Right forelimb (tissue), 1 donor: ENCODE data around the gene SMARCC1.

Source experiments
- DNase-seq: peaks from one replicate; pipeline ENCODE4 v3.0.0-alpha.2; 2018

SMARCC1 gene

GRCh38 chr3:47692158-47692557 lies 89.5 kb downstream of the SMARCC1 start:
- DNase-seq, result no peak

GRCh38 chr3:47688488-47688887 lies 93.2 kb downstream of the SMARCC1 start:
- no peak for DNase-seq

GRCh38 chr3:47685037-47685436 lies 96.7 kb downstream of the SMARCC1 start:
- DNase-seq, result no peak

- no peak for DNase-seq
Observed at GRCh38 chr3:47681016-47681415, 100.7 kb downstream of the SMARCC1 start.

GRCh38 chr3:47678446-47679338 lies 103.0 kb downstream of the SMARCC1 start:
- no peak for DNase-seq

- DNase-seq, result no peak
Observed at GRCh38 chr3:47669026-47669749, 112.5 kb downstream of the SMARCC1 start.

GRCh38 chr3:47666118-47666517 lies 115.6 kb downstream of the SMARCC1 start:
- no peak for DNase-seq

GRCh38 chr3:47664519-47664918 lies 117.2 kb downstream of the SMARCC1 start:
- DNase-seq, result no peak

GRCh38 chr3:47663630-47664240 lies 118.0 kb downstream of the SMARCC1 start:
- DNase-seq, result no peak

GRCh38 chr3:47661121-47661752 lies 120.5 kb downstream of the SMARCC1 start:
- no peak for DNase-seq

- no peak for DNase-seq
Observed at GRCh38 chr3:47658444-47658843, 123.2 kb downstream of the SMARCC1 start.

GRCh38 chr3:47652142-47652541 lies 129.6 kb downstream of the SMARCC1 start:
- no peak for DNase-seq

- no peak for DNase-seq
Observed at GRCh38 chr3:47650294-47650693, 131.4 kb downstream of the SMARCC1 start.

- no peak for DNase-seq
Observed at GRCh38 chr3:47647550-47647949, 134.1 kb downstream of the SMARCC1 start.

GRCh38 chr3:47646362-47646761 lies 135.3 kb downstream of the SMARCC1 start:
- DNase-seq, result no peak

GRCh38 chr3:47645551-47645950 lies 136.1 kb downstream of the SMARCC1 start:
- DNase-seq, result no peak

GRCh38 chr3:47643092-47643491 lies 138.6 kb downstream of the SMARCC1 start:
- no peak for DNase-seq

GRCh38 chr3:47641739-47642138 lies 140.0 kb downstream of the SMARCC1 start:
- no peak for DNase-seq

GRCh38 chr3:47636921-47637320 lies 144.8 kb downstream of the SMARCC1 start:
- DNase-seq, result no peak

- no peak for DNase-seq
Observed at GRCh38 chr3:47636225-47636624, 145.5 kb downstream of the SMARCC1 start.

GRCh38 chr3:47635536-47635935 lies 146.2 kb downstream of the SMARCC1 start:
- no peak for DNase-seq

GRCh38 chr3:47634996-47635395 lies 146.7 kb downstream of the SMARCC1 start:
- DNase-seq, result no peak

- DNase-seq, result no peak
Observed at GRCh38 chr3:47630810-47631209, 150.9 kb downstream of the SMARCC1 start.
